ENCODE measurements around the gene RXRG. TPM values are rescaled to one million over a fixed set of nuclear protein-coding genes. Genes with fewer than 3 reads are reported as not detected.

RXRG gene
- total and polyA plus RNA-seq, 9 of the 15 experiments (the other 6 are each of a cell fraction or from before 2014, with no cell fraction given), result not detected

DNA sequence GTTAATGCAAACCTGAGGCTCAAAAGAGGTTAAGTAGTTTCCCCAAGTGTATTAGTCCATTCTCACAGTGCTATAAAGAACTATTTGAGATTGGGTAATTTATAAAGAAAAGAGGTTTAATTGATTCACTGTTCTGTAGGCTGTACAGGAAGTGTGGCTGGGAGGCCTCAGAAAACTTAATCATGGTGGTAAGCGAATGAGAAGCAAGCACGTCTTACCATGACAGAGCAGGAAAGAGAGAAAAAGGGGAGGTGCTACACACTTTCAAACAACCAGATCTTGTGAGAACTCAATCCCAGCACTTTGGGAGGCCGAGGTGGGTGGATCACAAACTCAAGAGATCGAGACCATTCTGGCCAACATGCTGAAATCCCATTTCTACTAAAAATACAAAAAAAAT, 38.5 kb upstream of the RXRG start (continued):
- TF ChIP-seq, protein P1, sequence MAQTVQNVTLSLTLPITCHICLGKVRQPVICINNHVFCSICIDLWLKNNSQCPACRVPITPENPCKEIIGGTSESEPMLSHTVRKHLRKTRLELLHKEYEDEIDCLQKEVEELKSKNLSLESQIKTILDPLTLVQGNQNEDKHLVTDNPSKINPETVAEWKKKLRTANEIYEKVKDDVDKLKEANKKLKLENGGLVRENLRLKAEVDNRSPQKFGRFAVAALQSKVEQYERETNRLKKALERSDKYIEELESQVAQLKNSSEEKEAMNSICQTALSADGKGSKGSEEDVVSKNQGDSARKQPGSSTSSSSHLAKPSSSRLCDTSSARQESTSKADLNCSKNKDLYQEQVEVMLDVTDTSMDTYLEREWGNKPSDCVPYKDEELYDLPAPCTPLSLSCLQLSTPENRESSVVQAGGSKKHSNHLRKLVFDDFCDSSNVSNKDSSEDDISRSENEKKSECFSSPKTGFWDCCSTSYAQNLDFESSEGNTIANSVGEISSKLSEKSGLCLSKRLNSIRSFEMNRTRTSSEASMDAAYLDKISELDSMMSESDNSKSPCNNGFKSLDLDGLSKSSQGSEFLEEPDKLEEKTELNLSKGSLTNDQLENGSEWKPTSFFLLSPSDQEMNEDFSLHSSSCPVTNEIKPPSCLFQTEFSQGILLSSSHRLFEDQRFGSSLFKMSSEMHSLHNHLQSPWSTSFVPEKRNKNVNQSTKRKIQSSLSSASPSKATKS (CRISPR knock-in tag; IDR thresholded peaks at IDR 0.05), result no peak
- TF ChIP-seq POLR3G (IDR thresholded peaks at IDR 0.05; ENCODE audit: extremely low read depth, insufficient read length, insufficient replicate concordance), result no peak
- TF ChIP-seq, protein P2, sequence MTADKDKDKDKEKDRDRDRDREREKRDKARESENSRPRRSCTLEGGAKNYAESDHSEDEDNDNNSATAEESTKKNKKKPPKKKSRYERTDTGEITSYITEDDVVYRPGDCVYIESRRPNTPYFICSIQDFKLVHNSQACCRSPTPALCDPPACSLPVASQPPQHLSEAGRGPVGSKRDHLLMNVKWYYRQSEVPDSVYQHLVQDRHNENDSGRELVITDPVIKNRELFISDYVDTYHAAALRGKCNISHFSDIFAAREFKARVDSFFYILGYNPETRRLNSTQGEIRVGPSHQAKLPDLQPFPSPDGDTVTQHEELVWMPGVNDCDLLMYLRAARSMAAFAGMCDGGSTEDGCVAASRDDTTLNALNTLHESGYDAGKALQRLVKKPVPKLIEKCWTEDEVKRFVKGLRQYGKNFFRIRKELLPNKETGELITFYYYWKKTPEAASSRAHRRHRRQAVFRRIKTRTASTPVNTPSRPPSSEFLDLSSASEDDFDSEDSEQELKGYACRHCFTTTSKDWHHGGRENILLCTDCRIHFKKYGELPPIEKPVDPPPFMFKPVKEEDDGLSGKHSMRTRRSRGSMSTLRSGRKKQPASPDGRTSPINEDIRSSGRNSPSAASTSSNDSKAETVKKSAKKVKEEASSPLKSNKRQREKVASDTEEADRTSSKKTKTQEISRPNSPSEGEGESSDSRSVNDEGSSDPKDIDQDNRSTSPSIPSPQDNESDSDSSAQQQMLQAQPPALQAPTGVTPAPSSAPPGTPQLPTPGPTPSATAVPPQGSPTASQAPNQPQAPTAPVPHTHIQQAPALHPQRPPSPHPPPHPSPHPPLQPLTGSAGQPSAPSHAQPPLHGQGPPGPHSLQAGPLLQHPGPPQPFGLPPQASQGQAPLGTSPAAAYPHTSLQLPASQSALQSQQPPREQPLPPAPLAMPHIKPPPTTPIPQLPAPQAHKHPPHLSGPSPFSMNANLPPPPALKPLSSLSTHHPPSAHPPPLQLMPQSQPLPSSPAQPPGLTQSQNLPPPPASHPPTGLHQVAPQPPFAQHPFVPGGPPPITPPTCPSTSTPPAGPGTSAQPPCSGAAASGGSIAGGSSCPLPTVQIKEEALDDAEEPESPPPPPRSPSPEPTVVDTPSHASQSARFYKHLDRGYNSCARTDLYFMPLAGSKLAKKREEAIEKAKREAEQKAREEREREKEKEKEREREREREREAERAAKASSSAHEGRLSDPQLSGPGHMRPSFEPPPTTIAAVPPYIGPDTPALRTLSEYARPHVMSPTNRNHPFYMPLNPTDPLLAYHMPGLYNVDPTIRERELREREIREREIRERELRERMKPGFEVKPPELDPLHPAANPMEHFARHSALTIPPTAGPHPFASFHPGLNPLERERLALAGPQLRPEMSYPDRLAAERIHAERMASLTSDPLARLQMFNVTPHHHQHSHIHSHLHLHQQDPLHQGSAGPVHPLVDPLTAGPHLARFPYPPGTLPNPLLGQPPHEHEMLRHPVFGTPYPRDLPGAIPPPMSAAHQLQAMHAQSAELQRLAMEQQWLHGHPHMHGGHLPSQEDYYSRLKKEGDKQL (CRISPR knock-in tag; IDR thresholded peaks at IDR 0.05; ENCODE audit: borderline replicate concordance), result no peak
- no peak for TF ChIP-seq SNRNP70 (optimal IDR thresholded peaks at IDR 0.05; ENCODE audit: low read depth, low read length)
- no peak for TF ChIP-seq ZNF717 (CRISPR knock-in tag; IDR thresholded peaks at IDR 0.05)
- TF ChIP-seq, protein P3, sequence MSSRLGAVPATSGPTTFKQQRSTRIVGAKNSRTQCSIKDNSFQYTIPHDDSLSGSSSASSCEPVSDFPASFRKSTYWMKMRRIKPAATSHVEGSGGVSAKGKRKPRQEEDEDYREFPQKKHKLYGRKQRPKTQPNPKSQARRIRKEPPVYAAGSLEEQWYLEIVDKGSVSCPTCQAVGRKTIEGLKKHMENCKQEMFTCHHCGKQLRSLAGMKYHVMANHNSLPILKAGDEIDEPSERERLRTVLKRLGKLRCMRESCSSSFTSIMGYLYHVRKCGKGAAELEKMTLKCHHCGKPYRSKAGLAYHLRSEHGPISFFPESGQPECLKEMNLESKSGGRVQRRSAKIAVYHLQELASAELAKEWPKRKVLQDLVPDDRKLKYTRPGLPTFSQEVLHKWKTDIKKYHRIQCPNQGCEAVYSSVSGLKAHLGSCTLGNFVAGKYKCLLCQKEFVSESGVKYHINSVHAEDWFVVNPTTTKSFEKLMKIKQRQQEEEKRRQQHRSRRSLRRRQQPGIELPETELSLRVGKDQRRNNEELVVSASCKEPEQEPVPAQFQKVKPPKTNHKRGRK (tag; IDR thresholded peaks at IDR 0.05), result no peak
- TF ChIP-seq, protein P4, sequence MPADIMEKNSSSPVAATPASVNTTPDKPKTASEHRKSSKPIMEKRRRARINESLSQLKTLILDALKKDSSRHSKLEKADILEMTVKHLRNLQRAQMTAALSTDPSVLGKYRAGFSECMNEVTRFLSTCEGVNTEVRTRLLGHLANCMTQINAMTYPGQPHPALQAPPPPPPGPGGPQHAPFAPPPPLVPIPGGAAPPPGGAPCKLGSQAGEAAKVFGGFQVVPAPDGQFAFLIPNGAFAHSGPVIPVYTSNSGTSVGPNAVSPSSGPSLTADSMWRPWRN (IDR thresholded peaks at IDR 0.05; ENCODE audit: low read depth), result no peak
